Keratinocyte (primary cell): Measurements from ENCODE around the gene MTSS2.

Source experiments
- CTCF ChIP-seq, 3 experiments: IDR thresholded peaks in 1 of 3; conservative IDR thresholded peaks in 1 of 3; optimal IDR thresholded peaks in 1 of 3; 2 replicates in 2 of 3; 3 replicates in 1 of 3; pipeline versions ENCODE3 to v1.5.1; 2011; ENCODE audit warnings: low read length in 3 of 3, mild to moderate bottlenecking in 3 of 3, moderate library complexity in 2 of 3, control low read depth in 1 of 3, inconsistent platforms in 1 of 3; ENCODE audit not compliant: insufficient read depth in 2 of 3; ENCODE audit errors: extremely low read depth in 1 of 3
- EZH2 ChIP-seq: IDR thresholded peaks from one replicate; pipeline ENCODE4 v1.6.1; 2012; ENCODE audit warnings: inconsistent platforms, mild to moderate bottlenecking, low read length, moderate library complexity

GRCh38 chr16:70656065-70656711 lies 29.7 kb downstream of the MTSS2 start:
- TF ChIP-seq CTCF (optimal IDR thresholded peaks at IDR 0.05 in 1 of 3, IDR thresholded peaks at IDR 0.05 in 1 of 3, conservative IDR thresholded peaks at IDR 0.05 in 1 of 3; ENCODE audit: extremely low read depth in 1 of 3, insufficient read depth in 2 of 3, low read length in 3 of 3) (no peak), EZH2 (no peak)
